ENCODE data around the gene RUSC1. TPM values are rescaled to one million over a fixed set of nuclear protein-coding genes. Genes with fewer than 3 reads are reported as not detected.

RUSC1 gene
- polyA plus RNA-seq, 1 of the 3 experiments (the other 2 are of a cell fraction), result 49.9 TPM

GRCh38 chr1:155294520-155295182 is 26.0 kb upstream of the RUSC1 start:
- Histone ChIP-seq H3K36me3 (replicated peaks in 1 of 2; ENCODE audit: control insufficient read depth in 1 of 2, insufficient read depth in 2 of 2, low read length in 1 of 2) (no peaks in the 10 kb centered on the region), H4K20me1 (ENCODE audit: insufficient read depth) (no peaks in the 10 kb centered on the region), H3K4me1 (ENCODE audit: control insufficient read depth in 1 of 2, insufficient read depth in 2 of 2, low read depth in 1 of 2, low read length in 1 of 2) (no peaks in the 10 kb centered on the region), H3K4me2 (no peak overlapping the region), H3K4me3 (ENCODE audit: low read depth in 2 of 2, low read length in 1 of 2) (no peak overlapping the region), H3K9me2 (no peaks in the 10 kb centered on the region), H3K9me3 (no peaks in the 10 kb centered on the region), H3K79me2 (ENCODE audit: insufficient read depth) (no peaks in the 10 kb centered on the region), H3F3A (replicated peaks; ENCODE audit: insufficient read depth) (no peaks in the 10 kb centered on the region), H3K27ac (ENCODE audit: low read depth in 2 of 2, low read length in 1 of 2) (no peak overlapping the region), H2AFZ (ENCODE audit: low read depth) (no peak overlapping the region), H3K9ac (no peak overlapping the region), H3K27me3 (ENCODE audit: insufficient read depth) (no peaks in the 10 kb centered on the region)
- 87% methylated on average over 46 of the region's 46 CpGs for WGBS (ENCODE audit: low lambda C conversion rate)
- no peak for DNase-seq
- POLR2A ChIA-PET, result no interaction called here
- CTCF ChIA-PET, result no interaction called here
- no peak for TF ChIP-seq SMC3 (IDR thresholded peaks at IDR 0.05; ENCODE audit: low read depth, low read length)
- TF ChIP-seq RXRA (IDR thresholded peaks at IDR 0.05; ENCODE audit: borderline replicate concordance, low read depth), result no peak

DNA sequence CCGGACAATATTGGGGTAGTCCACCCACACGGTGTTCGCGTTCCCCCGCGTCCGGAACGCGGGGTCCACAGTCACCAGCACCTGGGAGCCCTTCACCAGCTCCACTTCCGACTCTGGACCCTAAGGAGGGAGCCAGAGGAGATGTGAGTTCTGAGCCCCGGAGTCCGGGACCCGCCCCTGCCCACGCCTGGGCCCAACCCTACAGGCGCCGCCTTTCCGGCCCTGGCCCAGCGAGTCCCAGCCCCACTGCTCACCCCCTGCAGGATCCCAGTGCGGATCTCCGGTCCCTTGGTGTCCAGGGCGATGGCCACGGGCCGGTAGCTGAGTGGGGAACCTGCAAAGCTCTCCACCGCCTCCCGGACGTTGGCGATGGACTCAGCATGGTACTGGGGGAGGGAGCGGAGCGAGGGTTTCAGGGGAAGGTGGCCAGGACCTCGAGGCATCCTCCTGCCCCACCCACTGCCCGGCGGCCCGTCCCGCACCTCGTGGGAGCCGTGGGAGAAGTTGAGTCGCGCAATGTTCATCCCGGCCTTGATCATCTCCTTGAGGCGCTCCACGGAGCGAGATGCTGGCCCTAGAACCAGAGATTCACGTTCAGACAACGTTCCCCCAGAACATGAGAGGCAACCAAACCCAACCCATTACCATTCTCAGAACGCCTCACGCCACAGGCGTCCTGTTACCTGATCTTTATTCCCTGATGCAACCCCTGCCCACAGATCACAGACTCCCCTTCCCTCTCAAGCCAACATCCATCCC is 25.3 kb upstream of the RUSC1 start:
- H3K9me3 ChIP-seq, result no peaks in the 10 kb centered on the region
- H3K4me3 ChIP-seq (ENCODE audit: low read depth in 2 of 2, low read length in 1 of 2), result no peak overlapping the region
- TF ChIP-seq TCF12 (IDR thresholded peaks at IDR 0.05) (no peak), POLR2AphosphoS5 (IDR thresholded peaks at IDR 0.05; ENCODE audit: low read depth, low read length) (no peak), NFIC (IDR thresholded peaks at IDR 0.05; ENCODE audit: borderline replicate concordance) (no peak), CHD2 (IDR thresholded peaks at IDR 0.05; ENCODE audit: low read length, partially characterized antibody) (no peak), GATA2 (CRISPR knock-in tag; IDR thresholded peaks at IDR 0.05) (no peak), JUND (IDR thresholded peaks at IDR 0.05) (no peak), FOXM1 (IDR thresholded peaks at IDR 0.05; ENCODE audit: low read depth) (no peak), FOSL2 (IDR thresholded peaks at IDR 0.05; ENCODE audit: borderline replicate concordance, low read depth) (no peak)
- TF ChIP-seq, protein P1, sequence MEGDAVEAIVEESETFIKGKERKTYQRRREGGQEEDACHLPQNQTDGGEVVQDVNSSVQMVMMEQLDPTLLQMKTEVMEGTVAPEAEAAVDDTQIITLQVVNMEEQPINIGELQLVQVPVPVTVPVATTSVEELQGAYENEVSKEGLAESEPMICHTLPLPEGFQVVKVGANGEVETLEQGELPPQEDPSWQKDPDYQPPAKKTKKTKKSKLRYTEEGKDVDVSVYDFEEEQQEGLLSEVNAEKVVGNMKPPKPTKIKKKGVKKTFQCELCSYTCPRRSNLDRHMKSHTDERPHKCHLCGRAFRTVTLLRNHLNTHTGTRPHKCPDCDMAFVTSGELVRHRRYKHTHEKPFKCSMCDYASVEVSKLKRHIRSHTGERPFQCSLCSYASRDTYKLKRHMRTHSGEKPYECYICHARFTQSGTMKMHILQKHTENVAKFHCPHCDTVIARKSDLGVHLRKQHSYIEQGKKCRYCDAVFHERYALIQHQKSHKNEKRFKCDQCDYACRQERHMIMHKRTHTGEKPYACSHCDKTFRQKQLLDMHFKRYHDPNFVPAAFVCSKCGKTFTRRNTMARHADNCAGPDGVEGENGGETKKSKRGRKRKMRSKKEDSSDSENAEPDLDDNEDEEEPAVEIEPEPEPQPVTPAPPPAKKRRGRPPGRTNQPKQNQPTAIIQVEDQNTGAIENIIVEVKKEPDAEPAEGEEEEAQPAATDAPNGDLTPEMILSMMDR (IDR thresholded peaks at IDR 0.05), result no peak
- H3K79me2 ChIP-seq (ENCODE audit: insufficient read depth), result no peaks in the 10 kb centered on the region
- POLR2A ChIA-PET, result no interaction called here
- no peaks in the 10 kb centered on the region for H4K20me1 ChIP-seq (ENCODE audit: insufficient read depth)
- H3F3A ChIP-seq (replicated peaks; ENCODE audit: insufficient read depth), result no peaks in the 10 kb centered on the region
- no peaks in the 10 kb centered on the region for H3K27me3 ChIP-seq (ENCODE audit: insufficient read depth)
- no peak overlapping the region for H3K4me2 ChIP-seq
- H3K9me2 ChIP-seq, result no peaks in the 10 kb centered on the region
- no peaks in the 10 kb centered on the region for H3K4me1 ChIP-seq (ENCODE audit: control insufficient read depth in 1 of 2, insufficient read depth in 2 of 2, low read depth in 1 of 2, low read length in 1 of 2)
- 70% methylated on average over 24 of the region's 47 CpGs for WGBS (ENCODE audit: low lambda C conversion rate)
- no peak overlapping the region for H2AFZ ChIP-seq (ENCODE audit: low read depth)
- DNase-seq, result no peak
- H3K9ac ChIP-seq, result no peak overlapping the region
- CTCF ChIA-PET, result interaction anchor here (0.9 kb wide), 1 partner anchor 13 kb away, joined by 3 read pairs; no protein-coding TSS in a partner anchor
- H3K27ac ChIP-seq (ENCODE audit: low read depth in 2 of 2, low read length in 1 of 2), result no peak overlapping the region
- no peaks in the 10 kb centered on the region for H3K36me3 ChIP-seq (replicated peaks in 1 of 2; ENCODE audit: control insufficient read depth in 1 of 2, insufficient read depth in 2 of 2, low read length in 1 of 2)

Measured in SK-N-SH (cell line).